HT-29 (cell line): ENCODE data around the gene ANKRD23. TPM values are rescaled to one million over a fixed set of nuclear protein-coding genes. Genes with fewer than 3 reads are reported as not detected.

Experiments
- DNase-seq: peaks from one replicate; pipeline ENCODE4 v3.0.0-alpha.2; 2015; ENCODE audit warnings: low spot score
- total RNA-seq: library from RNA; depleted of rRNA; stranded (reverse); fragments of >200 nt; shearing (Covaris generic); gene quantifications from 2 replicates; pipeline ENCODE4 v1.2.3, GENCODE V29; 2014

Gene ANKRD23
- total RNA-seq, 1 experiment from 2014 or later = 3.5 TPM

DNA sequence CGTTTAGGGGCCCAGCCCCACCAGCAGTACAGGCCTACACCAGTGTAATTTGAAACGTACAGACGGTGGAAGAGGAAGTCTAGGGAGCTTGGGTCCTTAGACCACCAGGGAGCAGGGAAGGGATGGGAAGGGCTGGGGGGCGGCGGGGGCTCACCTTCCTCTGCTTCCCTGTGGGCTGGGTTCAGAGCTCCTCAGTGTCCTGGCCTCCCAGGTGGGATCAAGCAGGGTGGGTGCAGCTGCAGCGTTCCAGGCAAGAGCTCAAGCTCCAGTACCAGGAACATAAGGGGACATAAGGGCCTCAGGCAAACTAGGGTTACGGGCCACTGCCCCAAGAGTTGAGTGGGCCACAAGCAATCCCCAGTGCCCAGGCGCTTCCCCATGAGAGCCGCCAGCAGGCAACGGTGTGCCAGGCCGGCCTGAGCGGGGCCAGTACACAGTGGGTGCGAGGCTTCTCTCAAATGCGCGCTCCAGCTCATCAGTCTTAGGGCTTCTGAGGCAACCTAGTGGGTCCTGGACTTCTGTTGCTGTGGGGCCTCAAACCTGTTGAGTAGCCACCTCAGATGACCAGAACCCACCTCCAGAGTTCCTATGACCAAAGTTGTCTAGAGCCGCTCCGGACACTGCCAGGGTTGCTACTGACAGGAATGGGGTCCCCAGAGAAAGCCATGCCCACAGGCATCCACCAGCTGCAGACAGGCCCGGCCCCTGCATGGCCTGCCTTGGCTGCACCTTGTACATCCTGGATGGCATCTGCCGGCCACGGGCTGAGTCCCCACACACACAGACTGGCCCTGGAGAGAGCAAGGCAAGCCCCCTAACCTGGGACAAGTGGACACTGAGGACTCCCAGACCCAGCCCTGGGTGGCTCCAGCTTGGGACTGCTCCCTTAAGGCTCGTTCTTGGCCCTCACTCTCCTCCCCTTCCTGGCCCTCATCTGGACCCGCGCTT is 5.2 kb downstream of the ANKRD23 start:
- DNase-seq = no peak

DNA sequence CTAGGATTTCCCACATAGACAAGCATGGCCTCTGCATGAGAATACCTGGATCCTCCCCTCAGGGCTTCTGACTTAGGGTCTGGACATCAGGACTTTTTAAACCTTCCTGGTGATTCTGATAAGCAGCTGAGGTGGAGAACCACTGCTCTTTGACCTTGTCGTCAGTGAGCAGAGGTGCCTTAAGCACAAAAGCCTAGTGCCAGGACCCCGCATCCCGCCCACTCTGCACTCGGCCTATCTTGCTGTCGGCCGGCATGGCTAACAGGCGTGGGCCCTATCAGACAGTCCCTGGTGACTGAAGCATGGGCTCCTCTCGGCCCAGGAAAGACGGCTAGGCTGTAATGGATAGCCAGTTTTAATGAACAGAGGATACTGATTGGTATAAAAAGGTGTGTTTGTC is 6.2 kb downstream of the ANKRD23 start:
- DNase-seq = no peak

DNA sequence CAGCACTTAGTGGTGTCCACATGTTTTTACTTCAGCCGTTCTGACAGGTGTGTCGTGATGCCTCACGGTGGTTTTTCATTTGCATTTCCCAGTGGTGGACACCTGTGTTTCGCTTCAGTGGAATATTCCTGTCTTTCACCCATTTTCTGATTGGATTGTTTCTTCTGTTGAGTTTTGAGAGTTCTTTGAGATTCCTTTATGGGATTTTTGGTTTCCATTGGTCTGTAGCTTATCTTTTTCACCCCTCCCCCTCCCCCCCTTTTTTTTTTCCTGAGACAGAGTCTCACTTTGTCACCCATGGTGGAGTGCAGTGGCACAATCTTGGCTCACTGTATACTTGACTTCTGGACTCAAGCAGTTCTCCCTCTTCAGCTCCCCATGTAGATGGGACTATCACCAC is 8.0 kb downstream of the ANKRD23 start:
- no peak for DNase-seq

DNA sequence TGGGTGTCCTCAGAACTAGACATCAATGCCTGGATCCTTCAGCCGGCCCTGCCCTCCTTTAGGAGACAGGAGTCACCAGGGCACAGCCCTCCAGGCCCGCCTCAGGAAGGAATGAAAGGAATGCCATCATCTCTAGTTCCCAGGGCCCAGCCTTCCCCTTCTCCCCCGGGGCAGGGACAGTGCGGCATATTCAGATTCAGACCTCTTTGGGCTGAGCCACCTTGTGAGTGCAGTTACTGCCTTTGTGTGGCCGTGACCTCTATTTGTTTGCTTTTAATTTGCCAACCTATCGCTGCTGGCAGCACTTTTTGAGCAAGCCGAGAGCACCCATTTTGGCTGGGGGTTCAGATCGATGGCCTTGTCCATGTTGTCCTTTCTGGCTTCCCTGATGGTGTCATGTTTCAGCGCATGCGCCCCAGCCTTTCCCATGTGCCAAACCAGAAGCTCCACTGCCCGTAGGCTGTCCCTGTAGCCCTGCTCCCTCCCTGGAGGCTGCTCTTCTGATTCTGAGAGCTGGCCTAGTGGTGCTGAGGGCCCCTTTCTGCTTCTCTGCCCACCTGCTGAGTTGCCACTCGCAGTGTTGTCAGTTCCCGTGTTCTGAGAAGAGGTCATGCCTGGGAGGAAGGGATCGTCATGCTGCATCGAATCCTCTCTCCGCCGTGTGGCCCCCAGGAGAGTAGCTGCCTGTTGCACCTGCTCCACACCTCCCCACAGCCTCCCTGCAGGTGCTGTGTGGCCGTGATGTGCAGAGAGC is 10.9 kb downstream of the ANKRD23 start:
- peak; percentile 87 for DNase-seq

DNA sequence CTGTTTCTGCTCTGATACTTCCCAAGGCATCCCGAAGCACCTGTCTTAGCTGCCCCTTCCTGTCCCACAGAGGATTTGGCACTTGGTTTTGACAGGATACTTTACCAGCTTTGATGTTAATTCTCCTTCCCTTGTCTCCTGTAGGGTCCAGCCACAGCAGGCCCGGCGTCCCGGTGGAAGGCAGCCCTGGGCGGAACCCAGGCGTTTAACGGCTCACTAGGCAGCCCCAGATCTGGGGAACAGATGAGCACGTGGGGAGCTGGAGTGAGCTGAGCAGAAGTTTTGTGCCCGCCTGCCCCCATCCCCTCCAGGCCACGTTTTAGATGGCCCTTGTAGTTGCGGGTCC is 11.4 kb downstream of the ANKRD23 start:
- DNase-seq = no peak

DNA sequence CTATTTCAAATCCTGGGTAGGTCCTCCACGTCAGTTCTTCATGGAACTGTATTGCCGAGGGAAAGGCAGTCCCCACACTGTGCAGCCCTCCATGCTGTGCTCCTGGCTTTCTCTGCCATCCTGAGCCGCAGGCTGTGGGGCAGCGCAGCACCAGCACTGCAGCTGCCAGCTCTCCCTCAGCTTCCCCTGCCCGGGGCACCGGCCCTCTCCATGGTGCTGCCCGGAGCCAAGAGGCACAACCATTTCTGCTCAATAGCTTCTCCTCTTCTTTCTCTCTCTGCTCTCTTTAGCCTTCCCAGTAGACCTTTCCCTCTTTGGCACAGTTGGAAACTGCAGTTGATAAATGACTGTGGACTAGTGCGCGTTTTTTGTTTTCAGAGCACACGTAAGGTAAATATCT is 12.1 kb downstream of the ANKRD23 start:
- no peak for DNase-seq

DNA sequence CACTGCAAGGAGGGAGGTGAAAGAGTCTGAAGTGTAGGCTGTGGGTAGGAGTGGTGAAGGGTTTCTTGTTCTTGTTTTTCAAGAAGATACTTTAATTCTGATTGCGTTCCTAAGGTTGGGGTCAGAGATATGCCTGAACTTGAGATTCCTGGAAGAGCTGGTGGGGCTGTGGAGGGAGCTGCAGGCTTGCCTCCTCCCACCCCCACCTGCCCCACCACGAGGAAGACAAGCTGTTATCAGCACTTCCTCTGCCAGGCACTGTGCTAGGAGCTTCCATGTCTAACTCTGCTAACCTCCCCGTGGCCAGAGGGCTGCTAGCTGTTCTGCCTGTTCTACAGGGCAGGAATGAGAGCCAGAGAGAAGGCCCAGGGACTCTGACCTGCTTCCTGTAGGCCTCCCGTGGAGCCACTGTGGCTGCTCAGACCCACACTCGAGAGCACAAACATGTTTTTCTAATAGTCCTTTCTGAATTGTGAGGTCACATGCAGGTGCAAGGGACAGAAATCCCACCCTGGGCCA is 13.7 kb downstream of the ANKRD23 start:
- DNase-seq = no peak

DNA sequence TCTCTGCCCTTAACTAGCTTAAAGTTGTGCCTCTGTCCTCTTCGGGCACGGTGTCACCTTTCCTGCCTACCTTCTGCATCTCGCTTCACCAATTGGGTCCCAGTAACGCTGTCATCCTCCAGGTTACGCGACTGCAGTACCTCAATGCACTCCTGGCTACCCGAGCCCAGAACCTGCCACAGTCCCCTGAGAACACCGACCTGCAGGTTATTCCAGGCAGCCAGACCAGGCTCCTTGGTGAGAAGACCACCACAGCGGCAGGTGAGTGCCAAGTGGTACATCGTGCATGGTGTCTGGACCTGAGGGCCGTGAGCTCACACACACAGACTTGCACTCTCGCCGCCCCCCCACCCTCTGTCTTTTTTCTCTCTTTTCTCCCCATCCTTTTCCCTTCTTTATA is 14.9 kb downstream of the ANKRD23 start:
- no peak for DNase-seq

DNA sequence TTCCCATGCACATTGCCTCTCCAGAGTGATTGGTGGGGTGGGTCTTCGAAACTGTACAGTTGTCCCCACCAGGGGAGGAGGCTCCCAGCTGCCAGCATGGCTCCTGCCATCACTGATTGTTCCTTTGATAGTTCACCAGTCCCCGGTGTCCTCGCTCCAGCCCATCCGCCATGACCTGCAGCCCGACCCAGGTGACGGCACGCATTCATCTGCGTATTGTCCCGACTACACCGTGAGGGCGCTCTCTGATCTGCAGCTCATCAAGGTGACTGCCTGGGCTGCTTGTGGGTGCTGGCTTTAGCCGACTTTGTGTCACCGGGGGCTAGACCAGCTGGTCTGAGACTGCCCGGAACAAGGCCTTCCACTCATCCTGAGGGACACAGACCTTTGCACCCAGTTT is 15.4 kb downstream of the ANKRD23 start:
- no peak for DNase-seq

DNA sequence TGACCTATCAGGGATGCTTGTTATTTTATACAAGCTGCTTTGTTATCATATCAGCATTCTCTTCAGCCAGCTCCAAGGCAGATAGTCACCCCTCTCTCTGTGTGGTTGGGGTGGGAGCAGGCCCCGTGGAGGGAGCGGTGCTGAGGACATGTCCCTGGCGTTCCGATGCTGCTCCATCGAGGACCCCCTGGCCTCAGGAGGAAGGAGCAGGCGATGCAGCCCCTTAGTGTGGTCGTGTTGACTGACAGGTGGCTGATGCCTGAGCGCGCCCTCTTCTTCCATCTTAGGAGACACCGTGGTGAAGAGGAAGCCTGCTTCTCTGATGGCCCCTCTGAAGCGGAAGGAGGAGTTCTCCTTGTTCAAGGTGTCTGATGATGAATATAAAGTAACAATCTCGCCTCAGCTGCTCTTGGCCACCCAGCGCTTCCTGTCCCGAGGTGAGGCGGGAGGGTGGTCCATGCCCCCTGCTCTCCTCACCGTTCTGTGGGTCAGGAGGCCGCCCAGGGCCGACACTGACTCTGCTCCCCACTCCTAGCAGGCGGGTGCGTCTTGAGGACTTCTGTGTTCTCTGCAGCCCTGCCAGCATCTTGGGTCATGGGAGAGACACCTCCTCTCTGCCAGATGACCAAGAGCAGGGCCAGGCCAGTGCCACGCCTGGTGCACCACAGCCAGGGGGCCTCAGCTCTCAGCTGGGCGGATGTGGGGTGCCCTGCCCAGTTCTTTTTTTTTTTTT is 17.1 kb downstream of the ANKRD23 start:
- no peak for DNase-seq

DNA sequence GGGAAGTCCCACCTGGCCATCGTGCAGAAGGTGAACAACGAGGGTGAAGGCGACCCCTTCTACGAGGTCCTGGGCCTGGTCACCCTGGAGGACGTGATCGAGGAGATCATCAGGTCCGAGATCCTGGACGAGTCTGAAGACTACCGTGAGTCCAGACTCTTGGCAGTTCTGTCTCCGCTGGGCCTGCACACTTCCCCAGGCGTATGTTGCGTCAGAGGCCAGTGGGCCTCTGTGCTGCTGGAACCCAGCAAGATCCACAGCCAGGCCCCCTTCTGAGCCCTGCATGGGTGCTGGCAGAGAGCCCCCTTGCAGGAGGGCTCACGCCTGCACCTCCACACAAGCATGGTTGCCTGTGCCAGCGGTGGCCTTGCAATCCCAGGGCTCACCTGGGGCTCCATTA is 18.8 kb downstream of the ANKRD23 start:
- DNase-seq = no peak

DNA sequence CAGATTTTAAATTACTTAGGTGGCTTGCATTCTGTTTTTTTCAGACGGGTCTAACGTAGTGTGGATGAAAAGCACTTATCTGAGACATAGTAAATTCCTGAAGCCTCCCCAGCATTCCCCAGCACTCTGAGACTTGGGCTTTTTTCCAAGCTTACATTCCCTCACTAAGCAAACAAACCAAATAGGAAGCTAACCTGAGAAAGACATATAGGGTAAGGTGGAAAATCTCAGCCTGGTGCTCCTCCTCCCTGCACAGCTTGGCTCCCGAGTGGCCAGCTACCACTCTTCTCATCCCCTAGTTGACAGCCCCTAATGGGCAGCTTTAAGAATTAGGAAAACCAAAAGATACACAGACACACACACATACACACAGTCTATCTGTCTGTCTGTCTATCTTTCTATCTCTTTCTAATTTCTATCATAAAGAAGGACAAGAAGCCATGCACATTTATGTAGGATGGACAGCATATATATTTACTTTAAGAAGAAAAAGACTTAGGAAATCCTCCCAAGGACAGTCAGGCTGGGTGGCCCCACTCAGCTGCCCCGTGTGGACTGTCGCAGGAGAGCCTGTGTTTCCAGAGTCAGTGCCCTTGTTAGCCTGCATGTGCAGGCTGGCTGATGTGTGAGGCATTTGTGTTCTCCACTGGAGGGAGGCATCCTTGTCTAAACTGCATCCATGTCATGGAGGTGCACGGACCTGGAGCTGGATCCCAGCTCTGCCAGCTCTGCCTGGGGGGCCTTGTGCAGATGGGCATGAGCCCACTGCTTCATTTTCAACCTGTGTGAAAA is 19.5 kb downstream of the ANKRD23 start:
- DNase-seq = peak; percentile 52

DNA sequence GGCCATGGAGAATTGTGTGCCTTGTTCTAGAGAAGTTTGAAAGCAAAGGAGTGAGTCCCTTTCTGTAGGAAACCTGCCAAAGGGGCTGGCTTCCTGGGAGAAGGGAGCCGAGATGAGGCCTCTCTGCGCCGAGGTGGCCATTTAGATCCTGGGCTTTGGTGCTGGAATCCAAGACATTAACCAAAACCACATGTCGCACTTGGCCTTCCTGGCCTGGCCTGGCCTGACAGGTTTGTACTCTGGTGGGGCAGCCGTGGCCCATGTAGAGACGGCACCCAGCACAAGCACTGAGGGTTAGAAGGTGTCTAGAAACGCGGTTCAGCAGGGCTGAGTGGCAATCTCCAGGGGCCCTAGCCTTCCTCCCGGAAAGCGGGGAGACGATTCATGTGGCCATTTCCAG is 20.6 kb downstream of the ANKRD23 start:
- no peak for DNase-seq

DNA sequence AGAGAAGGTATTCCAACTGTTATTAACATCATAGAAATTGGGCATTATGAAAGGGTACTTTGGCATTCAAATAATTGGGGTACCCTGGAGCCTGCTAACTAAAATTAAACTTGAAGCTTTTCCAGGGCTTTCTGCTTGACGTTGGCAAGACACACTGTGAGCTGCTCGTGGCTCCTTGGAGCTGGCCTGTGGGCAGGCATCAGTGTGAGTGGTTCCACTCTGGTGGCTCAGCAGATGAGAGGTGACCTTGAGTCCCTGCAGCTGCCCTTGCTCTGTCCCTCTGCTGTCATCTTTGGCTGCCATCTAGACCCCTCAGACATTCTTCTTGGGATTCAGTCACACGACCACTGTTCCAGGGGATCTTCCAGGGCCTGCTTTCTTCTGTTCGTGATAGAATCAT is 21.0 kb downstream of the ANKRD23 start:
- DNase-seq = no peak

DNA sequence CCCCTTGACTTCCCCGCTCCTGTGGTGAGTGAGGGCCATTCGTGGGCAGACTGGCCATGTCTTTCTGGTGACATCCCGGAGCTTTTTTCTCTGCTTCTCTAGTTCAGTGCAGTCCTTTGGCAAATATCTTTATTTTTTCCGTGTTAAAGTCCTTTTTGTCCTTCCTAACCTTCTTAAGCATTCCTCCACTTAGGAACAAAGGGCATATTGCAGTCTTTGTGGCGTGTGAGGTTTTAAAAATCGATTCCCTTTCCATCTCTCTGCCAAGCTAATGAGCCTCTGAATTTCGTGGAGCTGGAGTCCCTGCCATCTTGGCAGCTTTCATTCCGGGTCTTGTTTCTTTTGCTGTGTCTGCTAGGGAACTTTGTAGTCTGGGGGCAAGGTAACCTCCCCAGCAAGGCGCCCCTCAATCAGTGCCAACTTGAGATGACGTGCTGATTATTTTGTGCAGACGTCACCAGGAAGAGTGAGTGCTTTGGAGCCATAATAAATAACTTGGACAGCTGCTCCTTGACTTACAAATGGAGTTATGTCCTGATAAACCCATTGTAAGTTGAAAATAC is 22.6 kb downstream of the ANKRD23 start:
- no peak for DNase-seq

DNA sequence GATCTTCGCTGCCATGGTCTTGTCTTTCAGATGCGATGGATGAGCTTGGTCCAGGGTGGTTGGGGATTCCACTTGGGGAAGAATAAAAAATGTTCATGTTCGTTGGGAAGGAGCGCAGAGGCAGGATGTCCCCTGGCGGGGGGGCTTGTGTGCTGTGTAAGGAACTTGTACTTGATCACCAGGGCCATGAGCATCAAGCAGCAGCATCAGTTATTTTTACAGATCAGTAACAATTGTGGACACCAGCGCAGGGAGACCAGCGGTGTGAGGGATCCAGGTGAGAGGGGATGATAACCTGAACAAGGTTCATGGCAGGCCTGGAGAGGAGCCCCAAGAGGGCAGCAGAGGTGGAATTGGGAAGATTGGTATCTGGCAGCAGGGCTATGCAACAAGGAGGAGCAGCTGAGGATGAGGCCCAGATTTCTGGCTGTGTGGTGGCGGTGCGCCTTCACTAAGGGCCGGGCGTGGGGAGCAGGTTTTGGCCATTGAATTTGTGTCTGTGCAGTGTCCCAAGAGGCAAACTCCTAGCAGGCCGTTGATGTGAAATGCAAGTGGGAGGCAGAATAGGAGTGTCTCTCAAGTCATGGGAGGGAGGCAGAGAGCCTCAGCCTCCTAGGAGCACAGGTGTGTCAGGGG is 23.8 kb downstream of the ANKRD23 start:
- DNase-seq = no peak

DNA sequence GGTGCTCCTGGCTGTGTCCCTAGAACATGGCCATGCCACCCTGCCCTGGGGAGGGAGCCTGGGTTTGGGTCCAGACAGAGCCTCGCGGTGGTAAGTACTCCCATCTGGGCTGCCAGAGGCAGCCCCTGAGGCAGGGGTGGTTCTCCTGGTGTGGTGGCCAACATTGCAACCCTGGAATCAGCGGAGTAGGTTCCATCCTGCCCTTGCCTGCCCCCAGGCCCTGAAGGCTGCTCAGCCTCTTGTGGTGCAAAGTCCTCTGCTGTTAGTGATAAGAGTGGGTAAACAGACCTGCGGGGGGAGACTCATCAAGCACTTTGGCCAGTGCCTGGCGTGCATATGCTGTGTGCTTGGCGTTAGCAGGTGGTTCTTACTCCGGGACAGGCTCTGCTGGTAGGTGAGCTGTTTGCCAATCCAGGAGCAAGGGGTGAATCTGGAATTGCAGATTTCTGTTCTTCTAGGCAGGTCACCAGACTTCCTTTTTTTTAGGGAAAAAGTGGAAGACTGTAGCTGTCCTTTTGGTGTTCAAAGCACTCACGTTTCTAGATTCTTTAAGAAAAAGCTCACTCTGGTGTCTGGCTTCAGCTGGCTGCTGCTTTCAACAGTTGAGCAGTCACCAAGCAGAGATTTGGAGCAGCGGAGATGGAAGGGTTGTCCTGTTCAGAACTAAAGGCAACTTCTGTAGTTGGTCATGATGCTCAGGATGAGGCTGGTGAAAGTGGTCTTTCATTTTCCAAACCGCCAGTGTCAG is 24.5 kb downstream of the ANKRD23 start:
- peak; percentile 71 for DNase-seq

DNA sequence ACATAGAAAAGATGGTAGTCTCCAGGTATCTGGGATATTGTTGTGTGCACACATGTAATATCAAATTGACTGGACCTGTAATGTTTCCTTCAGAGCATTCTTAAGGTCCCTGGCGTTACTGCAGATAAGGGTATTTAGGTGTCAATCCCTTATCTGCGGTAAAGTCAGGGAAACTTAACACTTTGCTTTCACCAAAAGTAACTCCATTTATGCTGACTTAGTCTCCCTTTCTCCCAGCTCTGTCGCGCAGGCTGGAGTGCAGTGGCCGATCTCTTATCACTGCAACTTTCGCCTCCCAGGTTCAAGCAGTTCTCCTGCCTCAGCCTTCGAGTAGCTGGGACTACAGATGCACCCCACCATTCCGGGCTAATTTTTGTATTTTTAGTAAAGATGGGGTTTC is 25.9 kb downstream of the ANKRD23 start:
- no peak for DNase-seq

DNA sequence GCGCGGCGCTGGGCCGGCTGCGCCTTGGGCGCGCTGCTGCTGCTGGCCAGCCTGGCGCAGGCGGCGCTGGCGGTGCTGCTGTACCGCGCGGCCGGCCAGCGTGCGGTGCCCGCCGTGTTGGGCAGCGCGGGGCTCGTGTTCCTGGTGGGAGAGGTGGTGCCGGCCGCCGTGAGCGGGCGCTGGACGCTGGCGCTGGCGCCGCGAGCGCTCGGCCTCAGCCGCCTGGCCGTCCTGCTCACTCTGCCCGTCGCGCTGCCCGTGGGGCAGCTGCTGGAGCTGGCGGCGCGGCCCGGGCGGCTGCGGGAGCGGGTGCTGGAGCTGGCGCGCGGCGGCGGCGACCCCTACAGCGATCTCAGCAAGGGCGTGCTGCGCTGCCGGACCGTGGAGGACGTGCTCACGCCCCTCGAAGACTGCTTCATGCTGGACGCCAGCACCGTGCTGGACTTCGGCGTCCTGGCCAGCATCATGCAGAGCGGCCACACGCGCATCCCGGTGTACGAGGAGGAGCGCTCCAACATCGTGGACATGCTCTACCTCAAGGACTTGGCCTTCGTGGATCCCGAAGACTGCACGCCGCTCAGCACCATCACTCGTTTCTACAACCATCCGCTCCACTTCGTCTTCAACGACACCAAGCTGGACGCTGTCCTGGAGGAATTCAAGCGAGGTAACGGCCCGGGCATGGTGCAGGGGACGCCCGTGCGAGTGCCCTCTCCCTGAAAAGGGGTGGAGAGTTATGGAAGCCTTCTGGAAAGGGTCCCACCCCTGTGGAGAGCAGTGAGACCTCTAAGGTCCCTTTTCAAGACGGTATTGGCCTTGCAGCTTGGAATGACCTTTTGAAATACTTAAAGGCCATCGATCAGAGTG is 26.8 kb downstream of the ANKRD23 start:
- DNase-seq = peak; percentile 22
